ENCODE results near the gene NRSN2.

The NRSN2 gene

GRCh38 chr20:356745-357144 lies 9.8 kb downstream of the NRSN2 start:
- H3K4me3 ChIP-seq (ENCODE audit: control insufficient read depth, low read depth, low read length), result no peak overlapping the region
- DNase-seq (ENCODE audit: low read depth), result no peak
- no peak for TF ChIP-seq CTCF (IDR thresholded peaks at IDR 0.05; ENCODE audit: control insufficient read depth, insufficient read depth, low read depth, low read length, missing control alignments)

GRCh38 chr20:358891-359555 lies 12.1 kb downstream of the NRSN2 start:
- no peak for DNase-seq (ENCODE audit: low read depth)
- TF ChIP-seq CTCF (IDR thresholded peaks at IDR 0.05; ENCODE audit: control insufficient read depth, insufficient read depth, low read depth, low read length, missing control alignments), result no peak
- H3K4me3 ChIP-seq (ENCODE audit: control insufficient read depth, low read depth, low read length), result no peak overlapping the region

GRCh38 chr20:361561-361960 lies 14.7 kb downstream of the NRSN2 start:
- no peak overlapping the region for H3K4me3 ChIP-seq (ENCODE audit: control insufficient read depth, low read depth, low read length)
- no peak for DNase-seq (ENCODE audit: low read depth)
- no peak for TF ChIP-seq CTCF (IDR thresholded peaks at IDR 0.05; ENCODE audit: control insufficient read depth, insufficient read depth, low read depth, low read length, missing control alignments)

- no peak for DNase-seq (ENCODE audit: low read depth)
- peak; percentile 34 for TF ChIP-seq CTCF (IDR thresholded peaks at IDR 0.05; ENCODE audit: control insufficient read depth, insufficient read depth, low read depth, low read length, missing control alignments)
- no peak overlapping the region for H3K4me3 ChIP-seq (ENCODE audit: control insufficient read depth, low read depth, low read length)
Observed at GRCh38 chr20:362271-363254, 15.7 kb downstream of the NRSN2 start.

GRCh38 chr20:363319-364078 lies 16.6 kb downstream of the NRSN2 start:
- no peak for TF ChIP-seq CTCF (IDR thresholded peaks at IDR 0.05; ENCODE audit: control insufficient read depth, insufficient read depth, low read depth, low read length, missing control alignments)
- no peak for DNase-seq (ENCODE audit: low read depth)

More at GRCh38 chr20:363319-364078, 16.6 kb downstream of the NRSN2 start:
- no peak overlapping the region for H3K4me3 ChIP-seq (ENCODE audit: control insufficient read depth, low read depth, low read length)

All from AG09309 (cell line).